Fibroblast of skin of right biceps (primary cell): ENCODE results near the gene RAP1GDS1.
A peak's percentile ranks its signal among the peaks of the same experiment; 100 is the strongest.

ENCODE experiments used
- DNase-seq: peaks from one replicate; pipeline ENCODE4 v3.0.0-alpha.2; 2013

RAP1GDS1 gene, protein sequence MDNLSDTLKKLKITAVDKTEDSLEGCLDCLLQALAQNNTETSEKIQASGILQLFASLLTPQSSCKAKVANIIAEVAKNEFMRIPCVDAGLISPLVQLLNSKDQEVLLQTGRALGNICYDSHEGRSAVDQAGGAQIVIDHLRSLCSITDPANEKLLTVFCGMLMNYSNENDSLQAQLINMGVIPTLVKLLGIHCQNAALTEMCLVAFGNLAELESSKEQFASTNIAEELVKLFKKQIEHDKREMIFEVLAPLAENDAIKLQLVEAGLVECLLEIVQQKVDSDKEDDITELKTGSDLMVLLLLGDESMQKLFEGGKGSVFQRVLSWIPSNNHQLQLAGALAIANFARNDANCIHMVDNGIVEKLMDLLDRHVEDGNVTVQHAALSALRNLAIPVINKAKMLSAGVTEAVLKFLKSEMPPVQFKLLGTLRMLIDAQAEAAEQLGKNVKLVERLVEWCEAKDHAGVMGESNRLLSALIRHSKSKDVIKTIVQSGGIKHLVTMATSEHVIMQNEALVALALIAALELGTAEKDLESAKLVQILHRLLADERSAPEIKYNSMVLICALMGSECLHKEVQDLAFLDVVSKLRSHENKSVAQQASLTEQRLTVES

DNA sequence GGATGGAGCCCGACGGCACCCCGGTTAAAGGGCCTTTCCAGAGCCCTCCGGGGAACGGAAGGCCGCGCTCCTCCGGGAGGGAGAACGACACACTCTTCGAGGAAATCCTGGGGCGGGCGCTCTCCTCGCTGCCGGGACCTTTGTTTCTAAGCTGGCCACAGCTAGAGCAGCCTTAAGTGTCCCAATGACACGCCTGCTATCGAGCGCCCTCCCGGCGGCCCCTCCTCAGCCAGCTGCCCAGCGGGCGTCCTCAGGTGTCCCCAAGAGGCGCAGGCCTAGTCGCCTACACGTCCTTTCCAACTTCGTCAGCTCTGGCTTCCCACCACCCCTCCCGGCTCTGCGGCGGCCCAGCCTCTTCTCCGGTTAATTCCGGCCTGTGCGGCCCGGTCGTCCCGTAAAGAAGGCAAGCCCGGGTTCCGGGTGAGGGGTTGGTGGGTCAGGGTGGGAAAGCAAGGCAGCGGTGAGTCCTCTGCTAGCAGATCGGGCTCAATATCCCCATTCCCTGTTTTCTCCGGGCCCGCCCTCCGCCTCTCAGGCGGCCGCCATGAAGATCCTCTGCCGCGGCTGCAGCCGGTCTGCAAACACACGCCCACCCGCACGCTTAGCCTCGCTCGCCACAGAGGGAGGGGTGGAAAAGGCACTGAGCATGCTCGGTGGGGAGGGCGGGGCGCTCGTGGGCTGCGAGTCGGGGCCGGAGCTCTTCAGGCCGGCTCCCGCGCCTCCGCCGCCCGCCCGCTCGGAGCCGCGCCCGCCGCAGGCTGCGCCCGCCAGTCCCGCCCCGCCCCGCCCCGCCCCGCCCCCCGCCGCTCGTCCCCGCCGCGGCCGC is at the start of gene RAP1GDS1:
TSS of gene RAP1GDS1 (plus strand) at position 806 of the 826 bp plus-strand sequence. CDS start 182 bp downstream, outside the sequence.
- peak; percentile 97 for DNase-seq

GRCh38 chr4:98222306-98222705 is 38.9 kb upstream of the RAP1GDS1 start:
- no peak for DNase-seq

DNA sequence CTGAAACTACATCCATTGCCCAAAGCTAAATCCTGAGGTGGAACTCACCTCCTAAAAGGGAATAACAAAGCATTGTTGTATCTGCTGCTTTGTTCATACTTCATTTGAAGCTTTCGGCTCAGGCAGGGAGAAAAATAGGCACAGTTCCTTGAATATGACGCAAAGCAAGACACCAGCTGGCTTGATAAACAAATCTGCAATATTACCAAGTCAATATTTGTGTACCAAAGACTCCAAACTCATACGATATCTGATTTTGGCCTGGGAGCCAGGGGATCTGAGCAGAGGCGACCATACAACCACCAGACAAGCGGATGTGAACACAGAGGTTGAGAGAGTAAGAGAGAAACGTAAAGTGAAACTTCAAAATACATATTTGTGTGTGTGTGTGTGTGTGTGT is 34.8 kb upstream of the RAP1GDS1 start:
- no peak for DNase-seq

DNA sequence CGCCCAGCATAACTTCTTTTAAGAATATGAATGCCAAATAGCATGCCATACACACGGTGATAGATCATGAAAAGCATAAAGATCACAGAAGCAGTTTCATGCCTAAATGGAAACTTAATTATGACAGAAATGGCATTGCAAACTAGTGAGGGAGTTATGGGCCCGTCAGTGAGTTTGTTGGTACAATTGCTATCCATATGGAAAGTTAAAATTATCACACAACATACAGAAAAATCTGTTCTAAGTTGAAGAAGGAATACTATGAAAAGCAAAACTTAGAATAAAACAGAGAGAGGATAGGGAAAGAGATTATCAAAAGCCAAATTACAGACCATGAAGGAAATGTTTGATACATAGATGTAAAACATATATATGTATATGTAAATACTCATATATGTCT is 30.2 kb upstream of the RAP1GDS1 start:
- no peak for DNase-seq

DNA sequence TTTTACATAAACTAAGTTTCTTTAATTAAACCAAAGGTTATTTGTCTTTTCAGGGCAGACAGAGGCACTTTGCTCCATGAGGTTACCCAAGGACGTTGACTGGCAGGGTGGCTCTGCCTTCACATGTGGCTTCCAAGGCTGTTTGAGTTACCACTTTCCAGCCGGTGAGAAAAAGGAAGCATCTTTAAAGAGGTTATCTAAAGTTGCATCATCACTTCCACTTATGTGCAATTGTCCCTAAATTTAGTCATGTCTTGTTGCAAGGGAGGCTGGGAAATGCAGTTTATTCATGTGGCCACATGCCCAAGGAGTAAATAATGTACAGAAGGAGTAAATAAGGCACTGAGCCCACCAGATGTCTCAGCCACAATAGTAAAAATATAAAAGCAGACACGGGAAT is 29.0 kb upstream of the RAP1GDS1 start:
- peak; percentile 3 for DNase-seq

GRCh38 chr4:98237204-98237603 is 24.0 kb upstream of the RAP1GDS1 start:
- DNase-seq, result no peak

GRCh38 chr4:98242063-98242462 is 19.1 kb upstream of the RAP1GDS1 start:
- DNase-seq, result no peak

DNA sequence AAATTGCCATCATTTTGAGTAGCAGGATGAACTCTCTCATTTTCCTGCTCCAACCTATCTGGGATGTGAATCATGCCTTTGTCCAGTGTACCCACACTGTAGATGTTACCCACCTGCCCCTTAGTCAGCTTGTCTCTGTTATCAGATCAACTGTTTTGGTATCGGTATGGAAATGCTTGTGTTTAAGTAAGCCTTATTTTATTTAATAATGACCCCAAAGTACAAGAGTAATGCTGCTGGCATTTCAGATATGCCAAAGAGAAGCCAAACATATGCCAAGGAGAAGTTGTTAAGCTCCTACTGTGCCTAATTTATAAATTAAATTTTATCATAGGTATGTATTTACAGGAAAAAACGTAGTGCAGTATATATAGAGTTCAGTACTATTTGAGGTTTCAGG is 18.6 kb upstream of the RAP1GDS1 start:
- DNase-seq, result no peak

- DNase-seq, result no peak
Measured at GRCh38 chr4:98245226-98245625, 16.0 kb upstream of the RAP1GDS1 start.

GRCh38 chr4:98248934-98249333 is 12.2 kb upstream of the RAP1GDS1 start:
- no peak for DNase-seq

- no peak for DNase-seq
Measured at GRCh38 chr4:98249831-98250230, 11.4 kb upstream of the RAP1GDS1 start.

GRCh38 chr4:98253499-98253898 is 7.7 kb upstream of the RAP1GDS1 start:
- DNase-seq, result no peak

DNA sequence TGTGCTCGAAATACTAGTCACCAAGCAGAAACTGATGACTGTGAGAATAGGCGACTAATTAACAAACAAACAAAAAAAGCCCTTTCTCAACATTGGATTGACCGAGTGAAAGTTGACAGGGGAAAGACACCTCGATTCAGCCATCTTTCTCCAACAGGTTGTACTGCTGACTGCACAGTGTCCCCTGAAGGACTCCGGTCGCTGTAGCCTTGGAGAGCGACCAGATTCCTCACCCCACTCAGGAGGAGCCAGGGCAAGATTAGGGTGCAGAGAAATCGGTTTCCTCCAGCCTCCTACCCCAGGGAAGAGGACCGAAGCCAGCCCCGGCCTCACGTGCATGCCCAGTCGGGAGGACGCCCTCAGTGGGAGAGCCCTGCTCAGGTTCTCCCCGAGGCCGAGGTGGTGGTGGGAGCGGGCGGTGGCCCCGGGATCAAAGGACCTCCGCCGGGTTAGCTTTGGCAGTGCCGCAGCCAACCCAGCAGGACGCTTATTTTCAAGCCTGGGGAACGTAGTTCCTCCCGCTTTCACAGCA is 1.1 kb upstream of the RAP1GDS1 start:
- DNase-seq, result peak; percentile 28

GRCh38 chr4:98261405-98262291 is 464 bp downstream of the RAP1GDS1 start:
- DNase-seq, result peak; percentile 69

DNA sequence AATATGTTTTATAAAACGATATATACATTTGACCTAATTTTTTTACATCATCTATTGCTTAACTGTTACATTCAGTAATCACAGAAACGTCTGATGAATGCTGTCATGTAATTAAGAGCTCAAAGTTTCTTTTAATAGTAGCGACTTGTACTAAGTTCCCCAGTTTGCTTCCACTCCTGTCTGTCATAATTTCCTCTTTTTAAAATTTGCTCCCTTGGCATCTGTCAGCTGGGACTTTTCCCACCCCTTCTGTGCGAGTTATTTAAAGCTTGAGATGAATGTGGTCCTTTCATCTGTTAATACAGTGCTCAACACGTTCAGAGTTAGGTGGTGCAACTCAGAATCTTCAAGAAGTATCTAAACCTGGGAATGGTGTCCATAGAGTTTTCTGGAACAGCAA is 1.2 kb downstream of the RAP1GDS1 start:
- DNase-seq, result no peak

DNA sequence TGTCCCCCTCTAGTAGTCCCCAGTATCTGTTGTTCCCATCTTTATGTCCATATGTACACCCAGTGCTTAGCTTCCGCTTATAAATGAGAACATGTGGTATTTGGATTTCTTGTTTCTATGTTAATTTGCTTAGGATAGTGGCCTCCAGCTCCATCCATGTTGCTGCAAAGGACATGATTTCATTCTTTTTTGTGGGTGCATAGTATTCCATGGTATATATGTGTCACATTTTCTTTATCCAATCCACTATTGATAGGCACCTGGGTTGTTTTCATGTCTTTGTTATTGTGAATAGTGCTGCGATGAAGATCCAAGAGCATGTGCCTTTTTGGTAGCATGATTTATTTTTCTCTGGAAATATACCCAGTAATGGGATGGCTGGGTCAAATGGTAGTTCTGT is 6.3 kb downstream of the RAP1GDS1 start:
- DNase-seq, result no peak

DNA sequence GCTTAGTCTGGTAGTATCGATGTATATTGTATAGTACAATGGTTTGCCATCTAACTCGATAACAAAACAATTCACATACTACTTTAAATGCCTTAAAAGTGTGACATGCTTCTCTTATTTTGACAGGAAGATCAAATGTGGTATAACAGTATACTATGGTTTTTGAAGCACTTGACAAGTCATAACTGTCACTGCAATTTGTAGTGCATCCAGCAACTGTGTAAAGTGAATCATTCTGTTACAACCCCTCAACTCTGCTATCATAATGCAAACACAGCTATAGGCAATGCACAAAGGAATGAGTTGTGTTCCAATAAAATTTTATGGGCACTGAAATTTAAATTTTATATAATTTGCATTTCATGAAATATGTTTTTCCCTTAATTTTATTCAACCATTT is 14.0 kb downstream of the RAP1GDS1 start:
- no peak for DNase-seq

GRCh38 chr4:98283219-98284189 is 22.3 kb downstream of the RAP1GDS1 start:
- peak; percentile 63 for DNase-seq

GRCh38 chr4:98284640-98285046 is 23.5 kb downstream of the RAP1GDS1 start:
- DNase-seq, result peak; percentile 12

- DNase-seq, result no peak
Measured at GRCh38 chr4:98285676-98286075, 24.5 kb downstream of the RAP1GDS1 start.

GRCh38 chr4:98287328-98287727 is 26.1 kb downstream of the RAP1GDS1 start:
- no peak for DNase-seq
